Erythroblast (primary cell): Measurements from ENCODE around the gene SPDEF.

ENCODE experiments used
- GATA1 ChIP-seq: IDR thresholded peaks from 2 replicates; pipeline ENCODE4 v1.6.1; 2011; ENCODE audit warnings: low read depth, mild to moderate bottlenecking, control low read depth, low read length, moderate library complexity
- POLR2A ChIP-seq: IDR thresholded peaks from 2 replicates; pipeline ENCODE4 v1.6.1; 2011; ENCODE audit warnings: mild to moderate bottlenecking, low read length

- TF ChIP-seq POLR2A (no peak), GATA1 (no peak)
These were observed 12.7 kb downstream of the SPDEF start for GRCh38 chr6:34543421-34543820.
